K562 (cell line): ENCODE measurements around the gene ESD. TPM values are rescaled to one million over a fixed set of nuclear protein-coding genes. Genes with fewer than 3 reads are reported as not detected.

ENCODE experiments used
- ATAC-seq: fragments of 200-7000 bp; cut with Tn5 transposase; 3 replicates; pipeline ENCODE4 v1.9.1; 2020; ENCODE audit warnings: moderate library complexity
- BruUV-seq: library from RNA; stranded (reverse); fragments of 400-500 nt; replicated peaks from 2 replicates; lab custom pipeline; 2021; lab: Mats Ljungman, UMichigan
- CTCF ChIA-PET: fragments of 300-600 bp; formaldehyde crosslinking; extraction: SDS; loops from one replicate; lab custom pipeline; 2021; ENCODE audit warnings: low intra/inter-chr PET ratio; lab: Yijun Ruan, JAX
- POLR2A ChIA-PET: fragments of 300-600, 350-650 bp; sonication (Branson Sonifier 250); formaldehyde crosslinking; extraction: SDS; loops from one replicate; lab custom pipeline; 2021; ENCODE audit warnings: antibody characterized with exemption, inconsistent platforms; lab: Yijun Ruan, JAX
- DNase-seq, 4 experiments: peaks; one replicate each; pipeline versions ENCODE4 v3.0.0 to v3.0.0-alpha.2; 2011 to 2018; ENCODE audit warnings: low spot score in 3 of 4, mixed read lengths in 3 of 4; ENCODE audit errors: extremely low read depth in 1 of 4
- FAIRE-seq: peaks from 2 replicates; lab custom pipeline; 2011; peaks lifted over from hg19 to GRCh38; lab: Jason Lieb, UNC
- H2AFZ ChIP-seq: 2 replicates; pipeline ENCODE4 v1.6.0; 2011; ENCODE audit warnings: low read depth, low read length, control low read depth, inconsistent platforms
- H3K27ac ChIP-seq: fragments of 200-600 bp; 3 replicates; pipeline ENCODE4 v1.8.0; 2011; ENCODE audit warnings: low read depth, mild to moderate bottlenecking, control low read depth, inconsistent platforms, low read length, moderate library complexity, mixed read lengths; ENCODE audit errors: extremely low read depth
- H3K27me3 ChIP-seq, 2 experiments: fragments of 300-600 bp in 1 of 2; 2 replicates in 1 of 2; 3 replicates in 1 of 2; pipeline versions ENCODE4 v1.6.0 to v1.8.0; 2011; ENCODE audit warnings: inconsistent platforms in 2 of 2, low read length in 2 of 2, mild to moderate bottlenecking in 1 of 2, mixed read lengths in 1 of 2, moderate library complexity in 1 of 2; ENCODE audit not compliant: control insufficient read depth in 2 of 2, insufficient read depth in 2 of 2
- H3K36me3 ChIP-seq: fragments of 300-600 bp; 3 replicates; pipeline ENCODE4 v1.8.0; 2011; ENCODE audit warnings: mild to moderate bottlenecking, low read length, inconsistent platforms; ENCODE audit not compliant: control insufficient read depth, insufficient read depth
- H3K4me1 ChIP-seq, 2 experiments: fragments of 200-600 bp in 1 of 2; replicated peaks in 1 of 2; 2 replicates in 1 of 2; 3 replicates in 1 of 2; pipeline versions ENCODE4 v1.5.1 to v1.8.0; 2011; ENCODE audit warnings: inconsistent platforms in 2 of 2, low read length in 2 of 2, mild to moderate bottlenecking in 1 of 2, mixed read lengths in 1 of 2, moderate library complexity in 1 of 2; ENCODE audit not compliant: control insufficient read depth in 2 of 2, insufficient read depth in 2 of 2
- H3K4me2 ChIP-seq: 2 replicates; pipeline ENCODE4 v1.6.1; 2011; ENCODE audit warnings: low read length, control low read depth, inconsistent platforms, mixed read lengths; ENCODE audit not compliant: insufficient read depth
- H3K4me3 ChIP-seq: fragments of 200-600 bp; sonication (generic), shearing (Covaris generic); 2 replicates; pipeline ENCODE4 v1.5.1; 2016; ENCODE audit warnings: control low read depth, inconsistent platforms
- H3K79me2 ChIP-seq: fragments of 200-600 bp; 3 replicates; pipeline ENCODE4 v1.8.0; 2011; ENCODE audit warnings: low read length, inconsistent platforms; ENCODE audit not compliant: control insufficient read depth, insufficient read depth
- H3K9ac ChIP-seq, 2 experiments: 2 replicates each; pipeline versions ENCODE4 v1.6.0 to v1.6.1; 2011; ENCODE audit warnings: low read depth in 2 of 2, low read length in 2 of 2, control low read depth in 1 of 2, inconsistent platforms in 1 of 2, mild to moderate bottlenecking in 1 of 2, mixed read lengths in 1 of 2; ENCODE audit not compliant: insufficient read depth in 1 of 2
- H3K9me1 ChIP-seq: one replicate; pipeline ENCODE4 v1.6.0; 2011; ENCODE audit warnings: inconsistent platforms, mild to moderate bottlenecking, low read length, moderate library complexity; ENCODE audit not compliant: control insufficient read depth, insufficient read depth
- H3K9me3 ChIP-seq: replicated peaks from 2 replicates; pipeline ENCODE4 v1.5.1; 2011; ENCODE audit warnings: low read depth, low read length, inconsistent platforms; ENCODE audit not compliant: control insufficient read depth, insufficient read depth
- H4K20me1 ChIP-seq: replicated peaks from 2 replicates; pipeline ENCODE4 v1.6.1; 2011; ENCODE audit warnings: low read length, inconsistent platforms, mixed read lengths; ENCODE audit not compliant: control insufficient read depth, insufficient read depth
- GABPB2 ChIP-seq: fragments of 250-450 bp; sonication (Bioruptor Pico); conservative IDR thresholded peaks from 2 replicates; pipeline ENCODE4 v1.5.1; 2021; ENCODE audit warnings: mild to moderate bottlenecking
- HDAC2 ChIP-seq: fragments of 450-650 bp; IDR thresholded peaks from 2 replicates; pipeline ENCODE4 v1.6.1; 2016; ENCODE audit warnings: mild to moderate bottlenecking
- KDM1A ChIP-seq, 2 experiments: fragments of 450-650 bp; IDR thresholded peaks; 2 replicates each; pipeline ENCODE4 v1.6.1; 2016; ENCODE audit warnings: mild to moderate bottlenecking in 2 of 2
- PHB ChIP-seq: fragments of 250-450 bp; sonication (Bioruptor Pico); IDR thresholded peaks from 2 replicates; pipeline ENCODE4 v1.5.0; 2021
- RCOR1 ChIP-seq, 2 experiments: IDR thresholded peaks; 2 replicates each; pipeline ENCODE4 v1.6.1; 2012; ENCODE audit warnings: low read depth in 2 of 2, low read length in 2 of 2, borderline replicate concordance in 1 of 2, improper control_type of control experiment in 1 of 2
- RUNX1 ChIP-seq: sonication (generic); IDR thresholded peaks from 2 replicates; pipeline ENCODE4 v1.6.1; 2016; ENCODE audit warnings: antibody characterized with exemption, low read depth
- SIX5 ChIP-seq, 2 experiments: IDR thresholded peaks; 2 replicates each; pipeline ENCODE4 v1.6.1; 2011; ENCODE audit warnings: low read length in 2 of 2, borderline replicate concordance in 1 of 2, low read depth in 1 of 2, mild to moderate bottlenecking in 1 of 2, moderate library complexity in 1 of 2; ENCODE audit not compliant: insufficient read depth in 1 of 2
- SMC3 ChIP-seq: conservative IDR thresholded peaks from 2 replicates; pipeline ENCODE4 v1.6.1; 2011; ENCODE audit warnings: low read depth, low read length, improper control_type of control experiment; ENCODE audit not compliant: insufficient read depth
- TCFL5 ChIP-seq: fragments of 250-450 bp; sonication (Bioruptor Pico); conservative IDR thresholded peaks from 2 replicates; pipeline ENCODE4 v1.6.1; 2021; ENCODE audit warnings: mild to moderate bottlenecking, moderate library complexity, matching md5 sums
- ZNF224 ChIP-seq: sonication (generic); formaldehyde crosslinking; IDR thresholded peaks from 2 replicates; pipeline ENCODE4 v1.8.0; 2022; ENCODE audit warnings: mild to moderate bottlenecking, missing genetic modification reagents
- ZNF3 ChIP-seq: fragments of 250-450 bp; sonication (Bioruptor Pico); IDR thresholded peaks from 2 replicates; pipeline ENCODE4 v1.5.0; 2021; ENCODE audit warnings: mild to moderate bottlenecking, moderate library complexity
- WGBS: fragments of 100-300 bp; shearing (Covaris generic); methylation state at CpG from one replicate; pipeline ENCODE4 v1.1.6; 2016; ENCODE audit warnings: low coverage, mixed read lengths; ENCODE audit not compliant: insufficient coverage; ENCODE audit errors: missing lambda C conversion rate; 5-methylcytosine and 5-hydroxymethylcytosine counted together
- in situ Hi-C: fragments of 300-500 bp; cut with MboI; formaldehyde crosslinking; loops from 4 replicates; pipeline ENCODE4 v1.15.0; 2018; ENCODE audit warnings: inconsistent platforms, mixed read lengths
- intact Hi-C: fragments of 100-400 bp; cut with micrococcal nuclease; formaldehyde crosslinking; loops from 2 replicates; pipeline ENCODE4 v1.14.2; 2022
- polyA plus RNA-seq, 8 experiments: library from polyadenylated mRNA; depleted of rRNA in 4 of 8; stranded (reverse) in 5 of 8; unstranded in 3 of 8; fragments of >200 nt; fragmentation: Nextera tagmentation in 2 of 8; fragmentation: Illumina TruSeq in 1 of 8; extraction: Ambion mirVana in 2 of 8; extraction: Trizol in 1 of 8; gene quantifications; 2 replicates each; pipeline versions ENCODE4 v1.2.1 to v1.2.3, GENCODE V29; 2011 to 2014; ENCODE audit warnings: inconsistent platforms in 1 of 8, missing spikeins in 1 of 8
- total RNA-seq, 7 experiments: library from RNA; depleted of rRNA in 6 of 7; stranded (reverse); fragments of >200 nt in 6 of 7; fragmentation: Illumina TruSeq in 2 of 7; extraction: Trizol in 2 of 7; gene quantifications; 2 replicates each; pipeline versions ENCODE4 v1.2.1 to v1.2.3, GENCODE V29; 2011 to 2021; ENCODE audit warnings: low replicate concordance in 1 of 7
- TF ChIP-seq, protein P1 (sequence below): fragments of 200-400 bp; formaldehyde crosslinking; IDR thresholded peaks from 2 replicates; pipeline ENCODE4 v1.6.1; 2017; ENCODE audit warnings: mild to moderate bottlenecking, low read depth, low read length, moderate library complexity
- TF ChIP-seq, protein P2 (sequence below), 2 experiments: fragments of 450-650 bp in 1 of 2; sonication (generic) in 1 of 2; formaldehyde crosslinking in 1 of 2; IDR thresholded peaks; 2 replicates each; pipeline versions ENCODE4 v1.7.1 to v1.9.0; 2016 to 2022; ENCODE audit warnings: inconsistent platforms in 1 of 2, mild to moderate bottlenecking in 1 of 2, missing genetic modification reagents in 1 of 2

Gene ESD
- total and polyA plus RNA-seq, 9 of the 15 experiments (the other 6 are each of a cell fraction or from before 2014, with no cell fraction given): 88.9 to 402 (median 232) TPM

DNA sequence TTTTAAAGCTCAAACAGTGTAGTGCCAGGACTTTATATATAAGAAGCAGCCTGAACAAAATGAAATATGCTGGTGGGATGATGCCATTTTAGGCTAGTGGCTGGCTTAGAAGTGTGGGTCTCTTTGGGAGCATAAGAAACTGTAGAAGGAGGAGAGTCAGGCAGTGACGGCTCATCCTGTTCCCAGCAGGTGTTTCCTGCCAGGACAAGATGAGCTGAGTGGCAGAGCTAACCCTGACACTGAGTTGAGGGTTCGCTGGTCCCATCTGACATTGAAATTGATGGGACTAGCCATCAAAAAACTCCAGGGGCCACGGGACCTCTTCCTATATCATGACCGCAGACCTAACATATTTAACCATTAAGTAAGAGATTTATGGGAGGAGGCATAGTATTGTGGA is 51.3 kb downstream of the ESD start:
- no peak for DNase-seq
- Histone ChIP-seq H3K4me1 (no peaks in the 10 kb centered on the region), H2AFZ (no peak overlapping the region), H3K4me2 (no peak overlapping the region), H4K20me1 (no peaks in the 10 kb centered on the region), H3K79me2 (no peaks in the 10 kb centered on the region), H3K36me3 (peaks cover 12% of the 10 kb centered on the region; the same call in 2 of the 3 replicates), H3K27ac (no peak overlapping the region), H3K4me3 (no peak overlapping the region), H3K9me1 (no peaks in the 10 kb centered on the region), H3K9ac (no peak overlapping the region), H3K9me3 (no peaks in the 10 kb centered on the region), H3K27me3 (no peaks in the 10 kb centered on the region)
- ATAC-seq: no peak
- 74% methylated on average over 3 of the region's 4 CpGs for WGBS
- ChIA-PET CTCF (no interaction called here), POLR2A (no interaction called here)
- no peak for FAIRE-seq
- intact Hi-C loops (no loop called here), in situ Hi-C loops (no loop called here)
- BruUV-seq: no TSS peak
- TF ChIP-seq ZNF3 (CRISPR knock-in tag): no peak
- no peak for TF ChIP-seq ZNF224
- TF ChIP-seq, protein P1, sequence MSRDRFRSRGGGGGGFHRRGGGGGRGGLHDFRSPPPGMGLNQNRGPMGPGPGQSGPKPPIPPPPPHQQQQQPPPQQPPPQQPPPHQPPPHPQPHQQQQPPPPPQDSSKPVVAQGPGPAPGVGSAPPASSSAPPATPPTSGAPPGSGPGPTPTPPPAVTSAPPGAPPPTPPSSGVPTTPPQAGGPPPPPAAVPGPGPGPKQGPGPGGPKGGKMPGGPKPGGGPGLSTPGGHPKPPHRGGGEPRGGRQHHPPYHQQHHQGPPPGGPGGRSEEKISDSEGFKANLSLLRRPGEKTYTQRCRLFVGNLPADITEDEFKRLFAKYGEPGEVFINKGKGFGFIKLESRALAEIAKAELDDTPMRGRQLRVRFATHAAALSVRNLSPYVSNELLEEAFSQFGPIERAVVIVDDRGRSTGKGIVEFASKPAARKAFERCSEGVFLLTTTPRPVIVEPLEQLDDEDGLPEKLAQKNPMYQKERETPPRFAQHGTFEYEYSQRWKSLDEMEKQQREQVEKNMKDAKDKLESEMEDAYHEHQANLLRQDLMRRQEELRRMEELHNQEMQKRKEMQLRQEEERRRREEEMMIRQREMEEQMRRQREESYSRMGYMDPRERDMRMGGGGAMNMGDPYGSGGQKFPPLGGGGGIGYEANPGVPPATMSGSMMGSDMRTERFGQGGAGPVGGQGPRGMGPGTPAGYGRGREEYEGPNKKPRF: no peak
- TF ChIP-seq KDM1A (IDR thresholded peaks at IDR 0.05): no peak
- no peak for TF ChIP-seq HDAC2
- TF ChIP-seq GABPB2 (CRISPR knock-in tag): no peak
- TF ChIP-seq RUNX1: no peak
- TF ChIP-seq RCOR1 (IDR thresholded peaks at IDR 0.05; ENCODE audit: borderline replicate concordance in 1 of 2, low read depth in 2 of 2, low read length in 2 of 2): no peak
- TF ChIP-seq PHB: no peak
- TF ChIP-seq, protein P2, sequence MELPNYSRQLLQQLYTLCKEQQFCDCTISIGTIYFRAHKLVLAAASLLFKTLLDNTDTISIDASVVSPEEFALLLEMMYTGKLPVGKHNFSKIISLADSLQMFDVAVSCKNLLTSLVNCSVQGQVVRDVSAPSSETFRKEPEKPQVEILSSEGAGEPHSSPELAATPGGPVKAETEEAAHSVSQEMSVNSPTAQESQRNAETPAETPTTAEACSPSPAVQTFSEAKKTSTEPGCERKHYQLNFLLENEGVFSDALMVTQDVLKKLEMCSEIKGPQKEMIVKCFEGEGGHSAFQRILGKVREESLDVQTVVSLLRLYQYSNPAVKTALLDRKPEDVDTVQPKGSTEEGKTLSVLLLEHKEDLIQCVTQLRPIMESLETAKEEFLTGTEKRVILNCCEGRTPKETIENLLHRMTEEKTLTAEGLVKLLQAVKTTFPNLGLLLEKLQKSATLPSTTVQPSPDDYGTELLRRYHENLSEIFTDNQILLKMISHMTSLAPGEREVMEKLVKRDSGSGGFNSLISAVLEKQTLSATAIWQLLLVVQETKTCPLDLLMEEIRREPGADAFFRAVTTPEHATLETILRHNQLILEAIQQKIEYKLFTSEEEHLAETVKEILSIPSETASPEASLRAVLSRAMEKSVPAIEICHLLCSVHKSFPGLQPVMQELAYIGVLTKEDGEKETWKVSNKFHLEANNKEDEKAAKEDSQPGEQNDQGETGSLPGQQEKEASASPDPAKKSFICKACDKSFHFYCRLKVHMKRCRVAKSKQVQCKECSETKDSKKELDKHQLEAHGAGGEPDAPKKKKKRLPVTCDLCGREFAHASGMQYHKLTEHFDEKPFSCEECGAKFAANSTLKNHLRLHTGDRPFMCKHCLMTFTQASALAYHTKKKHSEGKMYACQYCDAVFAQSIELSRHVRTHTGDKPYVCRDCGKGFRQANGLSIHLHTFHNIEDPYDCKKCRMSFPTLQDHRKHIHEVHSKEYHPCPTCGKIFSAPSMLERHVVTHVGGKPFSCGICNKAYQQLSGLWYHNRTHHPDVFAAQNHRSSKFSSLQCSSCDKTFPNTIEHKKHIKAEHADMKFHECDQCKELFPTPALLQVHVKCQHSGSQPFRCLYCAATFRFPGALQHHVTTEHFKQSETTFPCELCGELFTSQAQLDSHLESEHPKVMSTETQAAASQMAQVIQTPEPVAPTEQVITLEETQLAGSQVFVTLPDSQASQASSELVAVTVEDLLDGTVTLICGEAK (IDR thresholded peaks at IDR 0.05): no peak
- TF ChIP-seq, protein P2 (CRISPR knock-in tag; IDR thresholded peaks at IDR 0.05): no peak
- TF ChIP-seq SMC3: no peak
- TF ChIP-seq TCFL5 (CRISPR knock-in tag): no peak
- no peak for TF ChIP-seq SIX5 (IDR thresholded peaks at IDR 0.05; ENCODE audit: borderline replicate concordance in 1 of 2, insufficient read depth in 1 of 2, low read depth in 1 of 2, low read length in 2 of 2)
